ENCODE measurements around the gene SH3PXD2A. TPM values are rescaled to one million over a fixed set of nuclear protein-coding genes. Genes with fewer than 3 reads are reported as not detected.

Gene SH3PXD2A
- total RNA-seq, 1 donor from 2014 or later, result 2.3 TPM

DNA sequence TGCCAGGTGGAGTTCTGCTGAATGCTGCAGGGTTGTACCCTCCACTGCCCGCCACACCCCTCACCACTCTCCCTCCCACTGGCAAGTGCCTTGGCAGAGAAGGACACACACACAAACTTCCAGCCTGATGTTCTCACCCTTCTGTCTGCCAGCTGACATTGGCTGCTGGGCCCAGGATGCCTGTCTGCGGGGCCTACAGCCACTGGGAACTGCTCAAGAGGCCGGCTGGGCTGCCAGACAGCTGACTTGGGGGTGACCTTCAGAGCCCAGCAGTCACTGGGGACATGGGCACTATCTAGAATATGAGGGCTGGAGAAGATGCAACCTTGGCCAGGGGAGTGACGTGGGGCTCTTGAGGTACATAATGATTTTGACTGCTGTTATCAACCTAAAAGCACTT, 157.1 kb downstream of the SH3PXD2A start:
- no peak overlapping the region for H3K9ac ChIP-seq
- no peaks in the 10 kb centered on the region for H3K79me2 ChIP-seq (ENCODE audit: low read depth)
- no peak overlapping the region for H3K4me2 ChIP-seq
- no peak for DNase-seq (ENCODE audit: low spot score)
- Mint-ChIP-seq H3K9me3 (no peaks in the 10 kb centered on the region), H3K36me3 (no peaks in the 10 kb centered on the region), H3K27me3 (ENCODE audit: insufficient read depth, low read depth) (peaks cover 26% of the 10 kb centered on the region), H3K27ac (no peak overlapping the region), H3K4me3 (no peak overlapping the region), H3K4me1 (peaks cover 24% of the 10 kb centered on the region)
- no peaks in the 10 kb centered on the region for H3K9me3 ChIP-seq (ENCODE audit: low read depth)
- H3K4me3 ChIP-seq, result no peak overlapping the region
- H3K4me1 ChIP-seq, result peaks cover 19% of the 10 kb centered on the region
- peaks cover 6% of the 10 kb centered on the region for H3F3A ChIP-seq (ENCODE audit: low read depth)
- H3K27ac ChIP-seq, result no peak overlapping the region
- peaks cover 31% of the 10 kb centered on the region for H3K27me3 ChIP-seq
- peaks cover 8% of the 10 kb centered on the region for H4K20me1 ChIP-seq (ENCODE audit: low read depth)
- H2AFZ ChIP-seq (replicated peaks), result no peak overlapping the region
- H3K36me3 ChIP-seq, result no peaks in the 10 kb centered on the region
- TF ChIP-seq, protein P1, sequence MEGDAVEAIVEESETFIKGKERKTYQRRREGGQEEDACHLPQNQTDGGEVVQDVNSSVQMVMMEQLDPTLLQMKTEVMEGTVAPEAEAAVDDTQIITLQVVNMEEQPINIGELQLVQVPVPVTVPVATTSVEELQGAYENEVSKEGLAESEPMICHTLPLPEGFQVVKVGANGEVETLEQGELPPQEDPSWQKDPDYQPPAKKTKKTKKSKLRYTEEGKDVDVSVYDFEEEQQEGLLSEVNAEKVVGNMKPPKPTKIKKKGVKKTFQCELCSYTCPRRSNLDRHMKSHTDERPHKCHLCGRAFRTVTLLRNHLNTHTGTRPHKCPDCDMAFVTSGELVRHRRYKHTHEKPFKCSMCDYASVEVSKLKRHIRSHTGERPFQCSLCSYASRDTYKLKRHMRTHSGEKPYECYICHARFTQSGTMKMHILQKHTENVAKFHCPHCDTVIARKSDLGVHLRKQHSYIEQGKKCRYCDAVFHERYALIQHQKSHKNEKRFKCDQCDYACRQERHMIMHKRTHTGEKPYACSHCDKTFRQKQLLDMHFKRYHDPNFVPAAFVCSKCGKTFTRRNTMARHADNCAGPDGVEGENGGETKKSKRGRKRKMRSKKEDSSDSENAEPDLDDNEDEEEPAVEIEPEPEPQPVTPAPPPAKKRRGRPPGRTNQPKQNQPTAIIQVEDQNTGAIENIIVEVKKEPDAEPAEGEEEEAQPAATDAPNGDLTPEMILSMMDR (IDR thresholded peaks at IDR 0.05), result no peak
- TF ChIP-seq EZH2phosphoT487 (IDR thresholded peaks at IDR 0.05), result no peak
- TF ChIP-seq EZH2 (IDR thresholded peaks at IDR 0.05), result no peak

DNA sequence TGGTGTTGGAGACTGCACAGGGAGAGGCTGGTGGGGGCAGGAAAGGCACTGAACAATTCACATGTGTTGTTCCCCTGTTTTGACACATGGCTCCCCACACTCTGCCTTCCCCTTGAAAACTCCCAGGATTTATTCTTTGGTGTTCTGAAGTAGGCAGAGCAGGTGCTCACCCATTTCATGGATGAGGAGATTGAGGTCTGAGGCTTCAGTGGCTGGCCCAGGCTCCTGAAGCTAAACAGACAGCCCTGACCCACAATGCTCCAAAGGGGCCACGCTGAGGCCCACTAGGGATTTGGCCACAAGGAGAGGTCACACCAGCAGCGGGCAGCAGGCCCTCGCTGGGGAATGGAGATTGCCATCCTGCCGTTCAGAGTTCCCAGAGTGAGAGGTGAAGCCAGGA, 157.6 kb downstream of the SH3PXD2A start:
- H3K4me1 ChIP-seq, result peaks cover 20% of the 10 kb centered on the region
- no peaks in the 10 kb centered on the region for H3K79me2 ChIP-seq (ENCODE audit: low read depth)
- H4K20me1 ChIP-seq (ENCODE audit: low read depth), result peaks cover 8% of the 10 kb centered on the region
- H3K9ac ChIP-seq, result no peak overlapping the region
- H3F3A ChIP-seq (ENCODE audit: low read depth), result peaks cover 6% of the 10 kb centered on the region
- H3K36me3 ChIP-seq, result no peaks in the 10 kb centered on the region
- no peak overlapping the region for H3K4me3 ChIP-seq
- H3K27ac ChIP-seq, result no peak overlapping the region
- H3K9me3 Mint-ChIP-seq, result no peaks in the 10 kb centered on the region
- no peaks in the 10 kb centered on the region for H3K36me3 Mint-ChIP-seq
- no peak overlapping the region for H3K27ac Mint-ChIP-seq
- no peak overlapping the region for H3K4me3 Mint-ChIP-seq
- peaks cover 26% of the 10 kb centered on the region for H3K27me3 Mint-ChIP-seq (ENCODE audit: insufficient read depth, low read depth)
- H3K4me1 Mint-ChIP-seq, result peaks cover 24% of the 10 kb centered on the region
- H3K9me3 ChIP-seq (ENCODE audit: low read depth), result no peaks in the 10 kb centered on the region
- TF ChIP-seq EZH2 (IDR thresholded peaks at IDR 0.05) (no peak), EZH2phosphoT487 (IDR thresholded peaks at IDR 0.05) (no peak)
- TF ChIP-seq, protein P1 (IDR thresholded peaks at IDR 0.05), result no peak
- no peak overlapping the region for H2AFZ ChIP-seq (replicated peaks)
- peaks cover 36% of the 10 kb centered on the region for H3K27me3 ChIP-seq
- no peak for DNase-seq (ENCODE audit: low spot score)
- H3K4me2 ChIP-seq, result no peak overlapping the region

DNA sequence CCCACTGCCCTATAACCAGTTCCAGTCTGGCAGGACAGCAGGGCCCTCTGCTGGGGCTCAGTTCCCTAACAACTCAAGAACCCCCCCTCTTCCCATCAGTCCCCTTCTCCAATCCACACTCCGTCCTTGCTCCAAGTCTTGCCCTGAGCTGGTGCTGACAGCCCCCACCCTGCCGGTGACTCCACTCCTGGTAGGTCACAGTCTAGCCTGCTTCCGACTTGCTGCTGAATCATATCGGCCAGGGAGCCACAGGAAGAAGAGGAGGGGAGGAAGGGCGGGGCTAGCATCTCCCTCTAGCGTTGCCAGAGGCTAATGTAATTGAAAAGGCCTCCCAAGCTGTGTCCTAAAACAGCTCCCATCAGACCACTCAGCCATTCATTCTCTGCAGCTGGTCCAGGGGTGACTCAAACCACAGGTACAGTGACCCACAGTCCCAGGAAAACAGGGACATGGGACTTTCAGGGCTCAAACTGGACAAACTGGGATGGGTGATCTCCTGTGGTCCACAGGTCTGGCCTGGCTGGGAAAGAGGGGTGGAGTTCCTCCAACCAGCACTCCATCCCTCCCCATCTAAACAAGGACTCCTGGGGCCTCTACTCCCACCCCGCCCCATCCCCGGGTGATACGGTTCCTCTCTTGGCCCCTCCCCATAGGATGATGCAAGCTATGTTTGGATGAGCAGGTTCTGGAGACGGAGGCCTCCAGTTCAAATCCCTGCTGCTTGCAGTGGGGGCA, 158.8 kb downstream of the SH3PXD2A start:
- H3K4me3 ChIP-seq, result no peak overlapping the region
- H3K4me1 ChIP-seq, result peaks cover 23% of the 10 kb centered on the region
- Mint-ChIP-seq H3K27ac (no peak overlapping the region), H3K9me3 (no peaks in the 10 kb centered on the region), H3K4me1 (peaks cover 29% of the 10 kb centered on the region), H3K27me3 (ENCODE audit: insufficient read depth, low read depth) (peaks cover 31% of the 10 kb centered on the region), H3K36me3 (no peaks in the 10 kb centered on the region), H3K4me3 (no peak overlapping the region)
- DNase-seq (ENCODE audit: low spot score), result peak; percentile 72
- no peaks in the 10 kb centered on the region for H3K79me2 ChIP-seq (ENCODE audit: low read depth)
- peaks cover 14% of the 10 kb centered on the region for H3F3A ChIP-seq (ENCODE audit: low read depth)
- H3K36me3 ChIP-seq, result no peaks in the 10 kb centered on the region
- no peak for TF ChIP-seq EZH2phosphoT487 (IDR thresholded peaks at IDR 0.05)
- no peak for TF ChIP-seq EZH2 (IDR thresholded peaks at IDR 0.05)
- TF ChIP-seq, protein P1 (IDR thresholded peaks at IDR 0.05), result peak; percentile 54
- peaks cover 48% of the 10 kb centered on the region for H3K27me3 ChIP-seq
- peak overlapping the region; percentile 47 for H3K4me2 ChIP-seq
- H3K9ac ChIP-seq, result no peak overlapping the region
- no peak overlapping the region for H3K27ac ChIP-seq
- no peaks in the 10 kb centered on the region for H3K9me3 ChIP-seq (ENCODE audit: low read depth)
- H4K20me1 ChIP-seq (ENCODE audit: low read depth), result peaks cover 8% of the 10 kb centered on the region
- H2AFZ ChIP-seq (replicated peaks), result no peak overlapping the region

All from neural progenitor cell (in vitro differentiated cells).